Peyer's patch (tissue), 4 donors: ENCODE measurements around the gene CALN1. TPM values are rescaled to one million over a fixed set of nuclear protein-coding genes. Genes with fewer than 3 reads are reported as not detected.

Experiments
- DNase-seq, 3 donors: peaks; one replicate each; pipeline ENCODE4 v3.0.0-alpha.2; 2017 to 2019
- H3K27ac ChIP-seq, 4 donors: fragments of 200-600 bp; sonication (generic); one replicate each; pipeline ENCODE4 v1.5.1; 2016 to 2019
- H3K27me3 ChIP-seq, 2 donors: fragments of 200-600 bp; sonication (generic); one replicate each; pipeline ENCODE4 v1.5.1; 2019
- H3K36me3 ChIP-seq, 3 donors: fragments of 200-600 bp; sonication (generic); one replicate each; pipeline ENCODE4 v1.5.1; 2016 to 2019
- H3K4me1 ChIP-seq, 4 donors: fragments of 200-600 bp; sonication (generic); one replicate each; pipeline ENCODE4 v1.5.1; 2016 to 2019
- H3K4me3 ChIP-seq, 4 donors: fragments of 200-600 bp; sonication (generic); 1 replicate in 3 of 4; 2 replicates in 1 of 4; pipeline ENCODE4 v1.5.1; 2016 to 2019; ENCODE audit warnings: mild to moderate bottlenecking in 1 of 4
- H3K9me3 ChIP-seq, 4 donors: fragments of 200-600 bp; sonication (generic); one replicate each; pipeline ENCODE4 v1.5.1; 2016 to 2019; ENCODE audit warnings: mild to moderate bottlenecking in 1 of 4
- CTCF ChIP-seq, 6 experiments: fragments of 450-650 bp in 4 of 6; fragments of 200-600 bp in 2 of 6; sonication (generic) in 1 of 6; IDR thresholded peaks; one replicate each; pipeline ENCODE4 v1.5.1; 2017 to 2019; ENCODE audit warnings: antibody characterized with exemption in 6 of 6, mild to moderate bottlenecking in 3 of 6, moderate library complexity in 1 of 6
- POLR2A ChIP-seq, 2 donors: fragments of 450-650 bp; IDR thresholded peaks; one replicate each; pipeline ENCODE4 v1.5.1; 2017; ENCODE audit warnings: antibody characterized with exemption in 2 of 2, mild to moderate bottlenecking in 2 of 2, moderate library complexity in 2 of 2
- total RNA-seq, 4 donors: library from RNA; depleted of rRNA; stranded (reverse); fragments of >200 nt; gene quantifications; one replicate each; pipeline ENCODE4 v1.1.0, GENCODE V29; 2016

Gene CALN1
- total RNA-seq, 4 donors from 2014 or later: 0.13 TPM; not detected in 3

GRCh38 chr7:72037516-72037915 is 374.6 kb downstream of the CALN1 start:
- Histone ChIP-seq H3K4me1 (no peaks in the 10 kb centered on the region), H3K27ac (no peak overlapping the region), H3K4me3 (no peak overlapping the region), H3K9me3 (peaks cover 0 to 5% (median 0%) of the 10 kb centered on the region in 4 donors), H3K36me3 (no peaks in the 10 kb centered on the region), H3K27me3 (no peaks in the 10 kb centered on the region)
- no peak for DNase-seq
- TF ChIP-seq POLR2A (IDR thresholded peaks at IDR 0.05) (no peak), CTCF (IDR thresholded peaks at IDR 0.05) (no peak)

DNA sequence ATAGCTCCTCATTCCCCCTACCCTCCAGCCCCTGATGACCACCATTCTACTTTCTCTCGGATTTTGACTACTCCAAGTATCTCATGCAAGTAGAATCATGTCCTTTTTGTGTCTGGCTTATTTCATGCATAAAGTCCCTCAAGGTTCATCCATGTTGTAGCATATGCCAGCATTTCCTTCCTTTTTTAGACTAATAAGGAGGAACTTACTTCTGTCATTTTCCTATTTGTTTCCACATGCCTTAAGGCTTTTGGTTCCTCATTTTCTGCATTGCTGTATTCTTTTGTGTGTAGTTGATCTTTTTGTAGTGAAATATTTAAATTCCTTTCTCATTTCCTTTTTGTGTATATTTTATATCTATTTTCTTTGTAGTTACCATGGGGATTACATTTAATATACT is 376.9 kb downstream of the CALN1 start:
- Histone ChIP-seq H3K27me3 (no peaks in the 10 kb centered on the region), H3K27ac (no peak overlapping the region), H3K4me3 (no peak overlapping the region), H3K4me1 (no peaks in the 10 kb centered on the region), H3K36me3 (no peaks in the 10 kb centered on the region), H3K9me3 (peaks cover 0 to 5% (median 0%) of the 10 kb centered on the region in 4 donors)
- TF ChIP-seq CTCF (IDR thresholded peaks at IDR 0.05): no peak
- TF ChIP-seq POLR2A (IDR thresholded peaks at IDR 0.05): no peak
- no peak for DNase-seq

DNA sequence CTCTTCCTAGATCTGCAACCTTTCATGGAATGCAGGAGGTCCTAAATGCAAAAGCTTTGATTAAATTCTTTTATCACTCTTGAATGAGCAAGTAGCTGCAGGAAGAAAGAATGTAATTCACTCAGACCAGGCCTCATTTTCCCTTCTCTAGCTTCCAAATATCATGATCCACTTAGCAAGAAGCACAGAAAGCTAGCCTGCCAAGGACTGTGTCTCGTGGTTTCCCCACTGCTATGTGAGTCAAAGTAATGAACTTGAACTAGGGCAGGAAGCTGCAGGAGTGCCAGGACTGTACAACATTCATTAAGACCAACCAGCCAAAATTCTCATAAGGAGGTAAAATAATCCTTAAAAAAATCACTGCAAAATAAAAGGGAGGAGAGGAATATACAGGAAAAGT is 379.2 kb downstream of the CALN1 start:
- Histone ChIP-seq H3K27me3 (no peaks in the 10 kb centered on the region), H3K36me3 (no peaks in the 10 kb centered on the region), H3K9me3 (peaks cover 0 to 5% (median 1%) of the 10 kb centered on the region in 4 donors), H3K4me3 (no peak overlapping the region), H3K27ac (no peak overlapping the region), H3K4me1 (no peaks in the 10 kb centered on the region)
- DNase-seq: no peak
- TF ChIP-seq CTCF (IDR thresholded peaks at IDR 0.05) (no peak), POLR2A (IDR thresholded peaks at IDR 0.05) (no peak)

DNA sequence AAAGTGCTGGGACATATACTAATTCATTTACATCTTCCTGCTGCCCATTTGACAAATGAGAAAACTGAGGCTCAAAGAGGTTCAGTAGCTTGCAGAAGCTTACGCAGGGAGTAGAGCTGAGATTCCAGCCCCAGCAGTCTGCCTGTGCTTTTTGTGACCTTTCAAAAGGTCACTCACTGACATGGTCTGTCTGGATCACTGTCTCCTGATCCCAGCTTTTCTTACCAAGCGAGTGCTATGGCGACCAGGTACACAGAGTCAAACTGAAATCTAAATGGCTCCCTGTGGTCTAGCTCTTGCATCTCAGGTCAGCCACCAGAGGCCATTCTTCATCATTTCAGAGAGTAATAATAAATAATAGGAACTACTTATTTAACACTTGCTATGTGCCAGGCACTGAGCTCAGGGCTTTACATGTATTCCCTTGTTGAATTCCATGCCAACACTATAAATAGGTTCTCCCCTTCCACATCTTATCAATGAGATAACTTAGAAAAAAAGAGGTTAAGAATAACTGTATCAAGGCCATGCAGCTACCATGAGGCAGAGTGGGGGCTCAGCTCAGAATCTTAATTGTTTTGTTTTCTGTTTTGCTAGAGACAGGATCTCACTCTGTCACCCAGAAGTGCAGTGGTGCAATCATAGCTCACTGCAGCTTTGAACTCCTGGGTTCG is 381.0 kb downstream of the CALN1 start:
- no peak for DNase-seq
- H3K27ac ChIP-seq: no peak overlapping the region
- TF ChIP-seq POLR2A (IDR thresholded peaks at IDR 0.05): no peak
- TF ChIP-seq CTCF (IDR thresholded peaks at IDR 0.05): no peak

GRCh38 chr7:72028267-72028666 is 383.9 kb downstream of the CALN1 start:
- Histone ChIP-seq H3K4me3 (no peak overlapping the region), H3K36me3 (no peaks in the 10 kb centered on the region), H3K4me1 (no peaks in the 10 kb centered on the region), H3K27ac (no peak overlapping the region), H3K9me3 (peaks cover 0 to 3% (median 0%) of the 10 kb centered on the region in 4 donors), H3K27me3 (no peaks in the 10 kb centered on the region)
- TF ChIP-seq CTCF (IDR thresholded peaks at IDR 0.05) (no peak), POLR2A (IDR thresholded peaks at IDR 0.05) (no peak)
- no peak for DNase-seq

More for the DNA sequence above, 381.0 kb downstream of the CALN1 start:
- H3K9me3 ChIP-seq: peaks cover 0 to 3% (median 0%) of the 10 kb centered on the region in 4 donors
- H3K4me3 ChIP-seq: no peak overlapping the region
- no peaks in the 10 kb centered on the region for H3K27me3 ChIP-seq
- no peaks in the 10 kb centered on the region for H3K4me1 ChIP-seq
- H3K36me3 ChIP-seq: no peaks in the 10 kb centered on the region
